ENCODE data around the gene RAD51B. TPM values are rescaled to one million over a fixed set of nuclear protein-coding genes. Genes with fewer than 3 reads are reported as not detected.

Gene RAD51B
- total and polyA plus RNA-seq, 9 of the 15 experiments (the other 6 are each of a cell fraction or from before 2014, with no cell fraction given), result 8.5 to 17.3 (median 11.3) TPM

- TF ChIP-seq THRA (IDR thresholded peaks at IDR 0.05) (no peak), ZNF395 (CRISPR knock-in tag; IDR thresholded peaks at IDR 0.05) (no peak), ZNF146 (CRISPR knock-in tag; IDR thresholded peaks at IDR 0.05; ENCODE audit: unreplicated experiment) (no peak)
Observed at GRCh38 chr14:68104518-68104917, 284.9 kb downstream of the RAD51B start (continued).

DNA sequence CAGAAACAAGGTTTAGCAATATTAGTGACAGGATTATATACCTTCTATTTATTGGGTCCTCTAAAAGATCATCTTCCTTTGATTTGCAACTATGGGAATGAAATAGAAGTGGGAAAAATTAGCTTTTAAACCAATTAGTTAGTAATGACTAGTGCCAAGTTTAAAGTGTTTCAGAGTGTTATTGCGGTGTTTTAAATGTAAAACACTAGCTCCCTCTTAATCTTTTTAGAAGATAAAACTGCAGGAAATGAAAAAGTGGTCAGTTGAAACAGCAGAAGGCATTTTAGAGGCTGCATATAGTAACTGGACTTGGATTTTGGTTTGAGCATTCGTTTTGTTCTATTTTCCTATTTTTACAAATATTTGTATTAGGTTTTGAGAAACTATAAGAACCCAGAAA, 286.2 kb downstream of the RAD51B start:
- Histone ChIP-seq H3K9ac (ENCODE audit: insufficient read depth in 1 of 2, low read depth in 2 of 2, low read length in 2 of 2) (no peak overlapping the region), H3K4me1 (replicated peaks in 1 of 2; ENCODE audit: control insufficient read depth in 2 of 2, insufficient read depth in 2 of 2, low read length in 2 of 2) (no peaks in the 10 kb centered on the region; a peak in 1 of 5 replicates), H4K20me1 (replicated peaks; ENCODE audit: control insufficient read depth, insufficient read depth, low read length) (no peaks in the 10 kb centered on the region), H3K79me2 (ENCODE audit: control insufficient read depth, insufficient read depth, low read length) (no peaks in the 10 kb centered on the region), H3K4me2 (ENCODE audit: insufficient read depth, low read length) (no peak overlapping the region), H3K9me1 (ENCODE audit: control insufficient read depth, insufficient read depth, low read length) (no peaks in the 10 kb centered on the region), H2AFZ (ENCODE audit: low read depth, low read length) (no peak overlapping the region), H3K27ac (ENCODE audit: extremely low read depth, low read depth, low read length) (no peak overlapping the region), H3K4me3 (no peak overlapping the region), H3K27me3 (ENCODE audit: control insufficient read depth in 2 of 2, insufficient read depth in 2 of 2, low read length in 2 of 2) (no peaks in the 10 kb centered on the region), H3K36me3 (ENCODE audit: control insufficient read depth, insufficient read depth, low read length) (no peaks in the 10 kb centered on the region), H3K9me3 (replicated peaks; ENCODE audit: control insufficient read depth, insufficient read depth, low read depth, low read length) (no peaks in the 10 kb centered on the region)
- CTCF ChIA-PET (ENCODE audit: low intra/inter-chr PET ratio), result no interaction called here
- POLR2A ChIA-PET, result no interaction called here
- no peak for DNase-seq (ENCODE audit: extremely low read depth in 1 of 4, low spot score in 3 of 4)
- no TSS peak for BruUV-seq (replicated peaks)
- no peak for ATAC-seq
- intact Hi-C loops (cut with micrococcal nuclease) (no loop called here), in situ Hi-C loops (cut with MboI) (no loop called here)
- no peak for FAIRE-seq
- 4% methylated on average over 2 of the region's 2 CpGs for WGBS (ENCODE audit: insufficient coverage, low coverage, missing lambda C conversion rate)
- TF ChIP-seq, protein P1, sequence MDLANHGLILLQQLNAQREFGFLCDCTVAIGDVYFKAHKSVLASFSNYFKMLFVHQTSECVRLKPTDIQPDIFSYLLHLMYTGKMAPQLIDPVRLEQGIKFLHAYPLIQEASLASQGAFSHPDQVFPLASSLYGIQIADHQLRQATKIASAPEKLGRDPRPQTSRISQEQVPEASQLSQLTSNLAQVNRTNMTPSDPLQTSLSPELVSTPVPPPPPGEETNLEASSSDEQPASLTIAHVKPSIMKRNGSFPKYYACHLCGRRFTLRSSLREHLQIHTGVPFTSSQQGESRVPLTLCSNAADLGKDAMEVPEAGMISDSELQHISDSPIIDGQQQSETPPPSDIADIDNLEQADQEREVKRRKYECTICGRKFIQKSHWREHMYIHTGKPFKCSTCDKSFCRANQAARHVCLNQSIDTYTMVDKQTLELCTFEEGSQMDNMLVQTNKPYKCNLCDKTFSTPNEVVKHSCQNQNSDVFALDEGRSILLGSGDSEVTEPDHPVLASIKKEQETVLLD (IDR thresholded peaks at IDR 0.05), result no peak
- TF ChIP-seq PRMT5 (CRISPR knock-in tag; IDR thresholded peaks at IDR 0.05), result no peak
- no peak for TF ChIP-seq ZNF197 (CRISPR knock-in tag; IDR thresholded peaks at IDR 0.05; ENCODE audit: low read depth)
- no peak for TF ChIP-seq PHTF2 (CRISPR knock-in tag; IDR thresholded peaks at IDR 0.05)
- TF ChIP-seq ZBTB11 (CRISPR knock-in tag; IDR thresholded peaks at IDR 0.05), result no peak
- TF ChIP-seq ZBED1 (IDR thresholded peaks at IDR 0.05), result no peak
- no peak for TF ChIP-seq POLR2A (conservative IDR thresholded peaks at IDR 0.05)
- TF ChIP-seq PCBP2 (IDR thresholded peaks at IDR 0.05; ENCODE audit: low read depth, low read length, poor library complexity, severe bottlenecking), result no peak
- TF ChIP-seq MCM2 (IDR thresholded peaks at IDR 0.05; ENCODE audit: low read depth), result no peak
- no peak for TF ChIP-seq BRF2 (IDR thresholded peaks at IDR 0.05; ENCODE audit: borderline replicate concordance, insufficient read depth, insufficient read length)

Data from K562 (cell line).